Stimulated activated CD4-positive, alpha-beta T cell treated with anti-CD3 and anti-CD28 coated beads, TNF-alpha, amount 100 ng/mL, for 24 hours (primary cell): ENCODE measurements around the gene NACC2.

Experiments used
- DNase-seq, 3 experiments: peaks; one replicate each; pipeline ENCODE4 v3.0.0-alpha.2; 2020; ENCODE audit warnings: low read depth in 3 of 3

The NACC2 gene

DNA sequence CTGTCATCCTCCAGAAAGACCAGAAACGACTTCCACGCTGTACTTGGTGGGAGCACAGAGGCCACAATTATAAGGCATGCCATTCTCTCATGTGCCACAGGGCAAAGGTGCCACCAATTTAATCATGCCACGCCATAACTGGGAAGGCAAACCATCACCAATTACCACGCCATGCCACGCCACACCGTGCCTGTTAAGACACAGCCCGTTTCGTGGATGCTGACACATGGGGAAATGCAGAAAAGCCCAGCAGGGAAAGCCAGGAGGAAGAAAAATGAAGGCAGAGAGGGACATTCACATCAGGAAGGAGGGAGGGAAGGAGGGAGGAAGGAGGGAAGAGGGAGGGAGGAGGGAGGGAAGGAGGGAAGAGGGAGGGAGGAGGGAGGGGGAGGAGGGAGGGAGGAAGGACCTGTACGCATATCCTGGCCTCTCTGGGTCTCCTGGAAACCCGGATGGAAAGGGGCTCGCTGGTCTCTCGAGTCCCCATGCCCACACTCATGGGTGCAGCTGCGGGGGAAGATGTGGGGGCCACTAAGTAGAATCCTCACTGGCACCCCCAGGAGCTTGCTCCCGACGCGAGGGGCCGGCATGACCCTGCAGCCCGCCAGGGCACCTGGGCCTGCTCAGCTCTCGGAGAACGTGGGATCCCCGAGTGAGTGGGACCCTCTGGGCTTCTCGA lies 72.2 kb downstream of the NACC2 start:
- DNase-seq: no peak

DNA sequence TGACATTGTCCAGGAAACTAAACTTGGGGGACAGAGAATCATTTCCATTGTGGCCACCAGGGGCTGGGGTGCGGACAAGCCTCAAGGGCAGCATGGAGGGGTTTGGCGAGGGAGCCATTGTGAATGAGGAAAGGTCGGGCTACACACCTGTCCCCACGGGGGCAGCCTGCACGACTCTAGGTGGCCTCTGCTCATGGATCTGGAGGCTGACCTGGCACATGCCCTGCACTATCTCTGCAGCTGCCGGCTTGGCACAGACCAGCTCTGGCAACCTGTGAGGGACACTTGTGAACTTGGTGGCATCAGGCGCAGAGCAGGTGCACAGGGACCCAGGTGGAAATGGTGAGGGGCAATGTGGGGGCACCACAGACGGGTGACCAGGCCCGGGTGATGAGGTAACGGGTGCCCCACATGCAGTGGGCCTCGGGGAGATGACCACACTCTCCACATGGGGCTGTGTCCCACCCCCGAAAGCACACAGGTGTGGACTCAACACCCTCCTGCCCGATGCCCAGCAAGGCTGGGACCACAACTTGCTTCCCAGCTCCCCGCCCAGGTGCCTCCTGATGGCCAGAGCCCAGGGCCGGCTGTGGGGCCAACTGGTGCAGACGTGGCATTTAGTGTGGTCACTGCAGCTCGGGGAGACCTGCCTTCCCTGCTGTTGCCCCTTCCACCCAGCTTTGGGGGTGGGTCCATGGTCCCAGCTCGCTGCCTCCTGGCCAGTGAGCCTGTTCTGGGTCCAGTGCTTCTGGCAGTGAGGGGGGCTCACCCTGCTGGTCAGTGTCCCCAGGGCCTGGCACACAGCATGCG lies 73.0 kb downstream of the NACC2 start:
- no peak for DNase-seq

DNA sequence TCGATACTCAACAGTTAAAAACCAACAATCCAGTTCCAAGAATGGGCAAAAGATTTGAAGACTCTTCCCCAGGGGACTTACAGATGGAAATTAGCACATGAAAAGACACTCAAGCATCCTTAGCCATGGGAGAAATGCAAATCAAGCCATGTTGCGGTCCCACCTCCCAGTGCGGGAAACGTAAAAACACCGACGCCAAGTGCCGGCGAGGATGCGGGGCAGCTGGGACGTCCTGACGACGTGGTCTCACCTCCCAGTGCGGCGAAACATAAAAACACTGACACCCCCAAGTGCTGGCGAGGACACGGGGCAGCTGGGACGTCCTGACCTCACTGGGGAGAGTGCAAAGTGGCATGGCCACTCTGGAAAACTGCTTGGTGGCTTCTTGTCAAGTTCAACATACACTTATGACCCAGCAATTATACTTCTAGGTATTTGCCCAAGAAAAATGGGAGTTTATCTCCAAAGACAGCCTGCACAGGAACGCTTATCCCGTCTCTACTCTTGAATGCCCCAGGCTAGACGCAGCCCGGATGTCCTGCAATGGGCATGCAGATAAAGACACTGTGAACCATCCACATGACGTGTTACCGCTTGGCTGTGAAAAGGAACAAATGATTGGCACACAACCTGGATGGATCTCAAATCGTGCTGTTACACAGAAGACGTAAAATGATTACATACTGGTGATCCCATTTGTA lies 73.8 kb downstream of the NACC2 start:
- no peak for DNase-seq

DNA sequence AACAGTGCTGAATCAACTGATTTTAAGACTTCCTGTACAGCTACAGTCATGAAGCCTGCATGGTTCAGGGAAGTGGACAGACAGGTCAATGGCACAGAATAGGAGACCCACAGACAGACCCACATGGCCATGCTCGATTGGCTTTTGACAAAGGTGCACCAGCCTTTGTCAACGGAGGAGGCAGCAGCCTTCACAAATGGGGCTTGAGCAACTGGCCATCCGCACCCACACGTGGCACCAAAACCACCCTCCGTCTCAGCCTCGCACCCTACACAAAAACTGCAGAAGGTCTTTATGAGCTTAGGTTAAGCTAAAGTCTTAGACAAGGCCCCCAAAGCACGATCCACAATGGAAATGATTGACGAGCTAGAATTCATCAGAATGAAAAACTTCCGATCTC lies 74.4 kb downstream of the NACC2 start:
- no peak for DNase-seq

DNA sequence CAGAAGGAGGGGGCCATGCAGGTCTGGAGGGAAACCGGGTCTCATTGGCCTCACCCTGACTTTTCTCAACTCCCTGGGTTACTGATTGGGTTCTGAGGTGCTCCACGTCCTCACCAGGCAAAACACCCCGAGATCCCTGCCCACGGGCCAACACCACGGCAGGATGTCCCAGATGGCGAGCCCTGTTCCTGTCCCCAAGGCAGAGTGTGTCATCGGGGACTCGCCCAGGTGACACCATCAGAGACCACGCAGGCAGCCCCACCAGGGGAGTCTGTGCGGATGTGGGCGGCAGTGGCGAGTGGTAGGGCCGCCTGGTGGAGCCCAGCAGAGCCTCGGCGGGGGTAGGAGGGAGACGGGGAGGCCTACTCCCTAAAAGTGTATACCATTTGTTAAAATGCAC lies 74.9 kb downstream of the NACC2 start:
- DNase-seq: no peak

DNA sequence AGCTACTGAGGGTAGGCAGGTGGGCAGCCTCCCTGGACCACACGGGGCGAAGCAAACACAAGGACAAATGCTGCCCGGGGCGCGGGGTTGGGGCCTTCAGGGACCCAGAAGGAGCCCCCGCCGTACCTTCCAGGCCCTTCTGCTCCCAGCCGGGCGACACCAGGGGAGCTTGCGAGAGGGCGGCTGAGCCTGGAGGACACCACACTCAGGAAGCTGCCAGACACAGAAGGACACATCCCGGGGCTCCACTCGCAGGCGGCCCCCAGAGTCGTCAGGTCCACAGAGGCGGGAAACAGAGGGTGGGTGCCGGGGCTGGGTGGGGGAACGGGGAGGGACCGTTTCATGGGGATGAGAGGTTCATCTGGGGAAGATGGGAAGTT lies 75.4 kb downstream of the NACC2 start:
- DNase-seq: no peak

DNA sequence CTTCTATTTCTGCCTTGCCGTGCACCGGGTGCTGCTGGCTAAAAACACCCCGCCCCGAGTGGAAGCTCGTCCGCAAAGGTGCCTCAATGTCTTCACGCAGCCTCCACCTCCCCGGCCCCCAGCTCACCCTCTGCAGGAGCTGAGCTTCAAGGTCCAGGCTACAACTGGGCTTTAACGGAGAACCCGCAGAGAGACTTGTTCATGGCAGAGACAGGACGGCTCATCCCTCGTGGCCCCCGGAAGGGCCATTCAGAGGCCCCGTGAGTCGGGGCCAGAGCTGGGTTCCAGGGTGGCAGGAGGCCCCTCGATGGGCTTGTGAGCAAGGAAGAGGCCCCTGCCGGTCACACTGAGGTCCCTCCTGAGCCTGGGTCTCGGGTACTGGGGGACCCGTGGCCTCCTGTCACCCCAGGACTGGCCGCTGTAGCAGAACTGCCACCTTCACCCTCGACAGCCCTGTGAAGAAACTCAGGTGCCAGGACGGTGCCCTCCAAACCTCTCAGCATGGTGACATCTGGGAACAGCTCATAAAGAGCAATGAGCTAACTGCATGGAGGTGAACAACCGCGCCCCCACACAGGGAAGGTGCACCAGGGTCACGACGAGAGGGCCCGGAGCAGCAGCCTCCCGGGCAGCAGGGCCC lies 75.9 kb downstream of the NACC2 start:
- no peak for DNase-seq

DNA sequence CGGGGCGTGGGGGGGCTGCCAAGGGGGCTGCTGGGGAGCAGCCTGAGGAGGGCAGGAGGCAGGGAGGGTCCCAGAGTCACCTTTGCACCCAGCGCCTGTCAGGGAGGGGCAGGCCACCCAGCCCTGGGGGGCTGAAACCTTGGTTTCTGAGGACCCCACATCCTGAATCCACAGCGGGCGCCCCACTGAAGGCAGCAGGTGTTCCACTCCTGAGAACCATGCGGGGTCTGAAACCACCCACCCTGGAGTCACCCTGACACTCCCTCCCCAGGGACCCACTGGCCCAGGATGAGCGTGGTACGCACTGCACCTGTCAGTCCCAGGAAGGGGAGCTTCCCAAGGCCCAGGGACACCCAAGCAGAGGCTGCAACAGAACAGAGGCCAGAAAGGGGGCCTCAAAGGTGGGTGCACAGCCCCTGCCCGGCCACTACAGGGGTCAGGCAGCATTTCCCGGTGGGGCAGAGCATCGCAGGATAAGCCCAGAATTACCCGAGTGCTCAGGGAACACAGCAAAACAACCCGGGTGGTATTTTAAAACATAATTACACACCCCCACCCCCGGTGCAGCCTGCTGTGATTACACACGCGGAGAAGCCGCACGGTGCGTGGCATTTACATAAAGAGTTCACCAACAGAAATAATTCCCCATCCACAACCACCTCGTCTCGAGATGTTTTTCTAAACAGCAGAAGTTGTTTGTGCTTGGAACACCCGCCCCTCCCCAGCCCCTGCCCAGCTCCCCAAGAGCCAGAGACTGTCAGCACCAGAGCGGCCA lies 76.6 kb downstream of the NACC2 start:
- DNase-seq: no peak

DNA sequence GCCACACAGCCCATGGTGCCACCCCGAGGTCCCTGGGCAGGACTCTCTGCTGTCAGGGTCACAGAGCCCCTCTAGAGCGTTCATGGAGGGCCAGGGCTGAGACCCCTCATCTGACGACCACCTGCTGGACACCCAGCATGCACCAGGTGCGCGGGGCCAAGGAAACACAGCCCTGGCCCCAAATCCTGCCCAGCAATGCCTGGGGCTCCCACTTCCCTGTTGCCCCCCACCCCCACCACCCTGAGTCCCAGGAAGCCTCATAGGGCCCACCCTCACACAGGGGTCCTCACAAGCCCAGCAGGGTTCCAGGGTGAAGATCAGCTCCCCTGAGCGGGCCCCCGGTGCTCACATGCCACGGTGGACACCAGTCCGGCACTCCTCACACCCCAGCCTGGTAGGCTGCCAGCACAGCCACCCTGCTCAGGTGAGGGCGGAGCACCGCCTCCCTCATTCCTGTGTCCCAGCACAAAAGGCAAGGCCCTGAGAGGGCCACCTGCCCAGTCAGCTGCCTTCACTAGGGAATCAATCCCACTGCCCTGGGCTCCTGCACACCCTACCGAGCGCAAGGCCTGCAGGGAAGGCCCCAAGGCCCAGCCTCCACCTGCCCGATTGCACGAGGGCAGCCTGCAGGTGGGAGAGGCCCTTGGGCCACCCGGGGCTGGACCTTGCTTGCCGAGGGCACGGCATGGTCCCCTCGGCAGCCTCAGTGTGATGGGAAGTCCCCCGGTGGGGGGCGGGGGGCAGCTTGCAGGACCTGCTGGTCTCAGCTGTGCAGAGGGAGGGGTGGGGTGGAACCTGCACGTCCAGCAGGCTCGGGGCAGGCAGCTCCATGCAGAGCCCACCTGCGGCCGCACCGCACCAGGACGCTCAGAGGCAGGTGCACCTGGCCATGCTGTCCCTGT lies 77.5 kb downstream of the NACC2 start:
- no peak for DNase-seq

DNA sequence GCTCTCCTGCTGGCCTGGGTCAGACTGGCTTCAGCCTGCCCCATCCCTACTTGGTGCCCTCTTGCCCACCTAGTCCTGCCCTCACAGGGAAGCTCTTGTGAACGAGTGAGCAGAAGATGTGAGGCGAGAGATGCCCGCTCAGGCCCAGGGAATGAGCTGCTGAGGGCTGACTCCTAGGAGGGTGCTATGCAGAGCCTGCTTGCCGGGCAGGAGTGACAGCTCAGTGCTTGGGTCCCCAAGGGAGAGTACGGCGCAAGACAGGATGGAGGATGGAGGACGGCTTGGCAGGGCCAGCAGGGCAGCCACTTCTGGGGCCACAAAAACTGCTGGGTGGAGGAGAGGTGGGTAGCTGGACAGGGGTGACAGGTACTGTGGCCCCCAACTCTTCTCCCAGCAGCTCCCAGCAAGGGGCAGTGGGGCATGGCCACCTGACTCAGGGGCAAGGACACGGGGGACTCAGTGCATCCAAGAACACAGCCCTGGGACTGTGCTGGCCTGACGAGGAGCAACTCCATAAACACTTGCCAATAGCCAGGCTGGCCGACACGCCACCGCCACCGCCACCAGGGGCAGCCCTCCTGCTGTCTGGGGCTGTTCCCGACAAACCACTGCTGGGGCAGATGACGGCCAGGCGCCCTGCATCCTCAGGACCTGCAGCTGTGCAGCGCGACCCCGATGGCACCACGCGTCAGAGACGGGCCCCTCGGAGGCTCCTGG lies 78.4 kb downstream of the NACC2 start:
- DNase-seq: no peak

DNA sequence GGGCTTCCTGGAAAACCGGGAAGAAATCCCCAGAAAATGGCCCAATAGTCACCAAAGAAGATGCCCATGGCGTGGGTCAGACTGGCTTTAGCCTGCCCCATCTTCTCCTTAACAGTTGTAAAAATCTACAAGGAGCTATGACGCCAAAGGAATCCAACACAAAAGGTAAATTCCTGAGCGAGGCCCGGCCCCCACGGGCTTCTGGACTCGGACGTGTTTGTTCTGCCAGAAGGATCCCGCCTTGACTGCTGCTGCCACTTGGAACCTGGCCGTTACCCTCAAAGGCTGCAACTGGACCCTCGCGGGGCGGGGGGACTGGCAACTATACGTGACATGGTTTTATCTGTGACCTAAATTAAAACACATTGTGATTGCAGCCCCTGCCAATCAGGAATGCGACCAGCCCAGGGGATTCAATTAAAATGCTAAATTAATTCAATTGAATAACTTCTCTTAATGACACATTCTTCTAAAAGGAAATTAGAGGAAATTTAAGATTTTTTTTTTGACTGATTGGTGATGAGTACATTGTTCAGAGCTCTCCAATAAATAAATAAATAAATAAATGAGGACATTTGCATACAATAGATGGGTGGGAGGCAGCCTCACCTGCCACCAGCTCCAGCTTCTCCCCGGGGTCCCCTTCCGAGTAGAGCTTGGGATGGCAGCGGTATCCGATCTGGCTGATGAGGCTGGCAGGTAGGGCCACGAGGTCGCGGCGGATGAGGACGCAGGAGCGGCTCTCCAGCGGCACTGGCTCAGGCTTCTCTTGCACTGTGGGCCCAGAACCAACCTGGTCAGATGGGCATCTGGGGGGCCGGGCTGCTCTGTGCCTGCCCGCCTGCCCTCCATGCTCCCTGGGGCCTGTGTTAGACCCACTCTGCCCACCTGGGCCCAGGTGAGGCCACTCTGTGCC lies 79.2 kb downstream of the NACC2 start:
- no peak for DNase-seq

DNA sequence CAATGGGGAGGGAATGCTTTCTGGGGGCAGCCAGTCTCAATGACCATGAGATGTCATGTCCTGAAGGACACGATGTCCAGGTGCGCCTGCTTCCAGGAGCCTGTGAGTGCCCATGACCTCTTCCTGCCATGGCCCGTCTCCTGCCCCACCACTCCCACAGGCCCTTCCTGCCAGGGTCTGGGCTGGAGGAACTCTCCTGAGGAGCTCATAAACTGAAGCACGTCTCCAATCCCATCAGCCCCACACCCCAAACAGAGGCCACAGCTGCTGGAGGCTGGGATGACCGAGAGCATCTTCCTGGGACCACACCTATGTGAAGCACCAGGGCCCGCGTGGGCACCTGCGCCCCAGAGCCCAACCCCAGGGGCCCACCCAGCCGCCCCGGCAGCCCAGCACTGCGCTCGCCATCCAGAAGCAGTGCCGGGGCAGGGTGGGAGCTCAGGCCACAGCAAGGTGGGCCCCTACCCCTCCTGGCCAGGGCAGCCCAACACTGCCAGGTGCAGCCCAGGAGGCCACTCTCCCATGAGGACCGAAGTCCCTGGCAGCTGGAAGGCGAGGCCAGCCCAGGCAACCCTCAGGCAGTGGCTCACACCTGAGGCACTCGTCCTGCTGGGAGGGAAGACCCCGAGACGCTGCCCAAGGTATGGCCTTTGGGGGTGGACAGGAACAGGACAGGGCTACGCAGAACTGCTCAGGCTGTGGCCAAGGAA lies 80.0 kb downstream of the NACC2 start:
- DNase-seq: no peak

DNA sequence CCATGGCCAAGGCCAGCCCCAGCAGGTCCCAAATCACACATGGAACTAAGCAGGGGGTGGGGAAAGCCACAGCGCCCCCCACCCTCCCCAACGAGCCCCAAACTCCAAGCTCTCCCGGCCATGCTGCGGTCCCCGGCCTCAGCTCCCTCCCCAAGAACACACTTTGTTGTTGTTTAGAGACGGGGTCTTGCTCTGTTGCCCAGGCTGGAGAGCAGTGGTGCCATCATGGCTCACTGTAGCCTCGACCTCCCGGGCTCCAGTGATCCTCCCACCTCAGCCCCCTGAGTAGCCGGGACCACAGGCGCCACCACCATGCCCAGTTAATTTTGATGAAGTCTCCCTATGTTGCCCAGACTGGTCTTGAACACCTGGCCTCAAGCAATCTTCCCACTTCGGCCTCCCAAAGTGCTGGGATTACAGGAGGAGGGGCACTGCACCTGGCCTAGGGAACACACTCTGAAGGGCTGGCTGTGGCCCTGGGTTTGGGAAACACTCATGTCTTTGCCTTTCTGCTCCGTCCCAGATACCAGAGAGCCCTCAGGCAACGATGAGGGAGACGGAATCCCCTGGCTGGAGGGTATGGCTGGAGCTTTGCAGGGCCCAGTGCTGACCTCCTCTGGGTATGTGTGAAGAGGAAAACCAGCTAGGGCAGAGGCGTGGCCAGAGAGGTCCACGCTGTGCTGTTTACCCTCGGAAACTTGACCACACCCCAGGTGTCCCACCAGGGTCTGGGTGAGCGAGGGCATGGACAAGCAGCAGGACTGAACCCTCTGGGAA lies 80.8 kb downstream of the NACC2 start:
- DNase-seq: no peak

DNA sequence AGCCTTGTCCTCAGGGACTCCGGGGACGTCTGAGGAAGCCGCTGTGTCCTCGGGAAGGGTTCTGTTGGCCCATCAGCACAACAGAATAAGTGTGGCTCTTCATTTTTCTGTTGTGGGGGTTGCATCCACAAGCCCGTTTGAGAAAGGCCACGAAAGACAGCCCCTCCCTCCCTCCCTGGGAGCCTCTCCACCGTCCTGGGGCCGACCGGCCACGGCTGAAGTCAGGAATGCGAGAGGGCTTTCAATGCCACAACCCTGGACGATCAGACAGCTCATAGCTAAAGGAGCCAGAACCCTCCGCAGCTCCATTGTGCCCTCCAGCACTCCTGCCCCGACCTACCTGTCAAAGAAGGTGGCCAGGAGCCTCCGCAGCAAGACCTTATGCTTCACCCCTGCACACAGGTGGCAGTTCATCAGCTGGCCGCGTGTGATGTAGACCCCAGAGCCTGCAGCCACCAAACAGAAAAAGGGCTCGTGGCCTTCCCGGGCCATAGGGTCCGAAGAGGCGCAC lies 81.5 kb downstream of the NACC2 start:
- no peak for DNase-seq

DNA sequence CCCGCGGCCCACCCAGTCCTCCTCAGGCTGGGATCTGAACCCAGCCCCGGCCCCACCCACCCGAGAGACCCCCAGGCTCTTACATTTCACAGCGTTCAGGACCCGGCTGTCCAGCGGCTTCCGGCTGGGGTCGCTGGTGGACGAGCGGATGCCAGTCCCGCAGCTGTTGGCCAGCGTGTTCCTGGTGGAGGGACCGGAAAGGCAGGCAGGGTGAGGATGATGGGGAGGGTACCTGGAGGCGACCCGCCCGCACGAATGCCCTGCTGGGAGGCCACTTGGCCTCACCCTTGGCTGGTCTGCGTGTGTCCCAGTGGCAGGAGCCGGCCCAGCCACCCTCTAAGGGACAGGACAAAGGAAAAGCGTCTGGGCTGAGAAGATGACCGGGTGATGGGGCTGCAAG lies 82.0 kb downstream of the NACC2 start:
- DNase-seq: no peak

DNA sequence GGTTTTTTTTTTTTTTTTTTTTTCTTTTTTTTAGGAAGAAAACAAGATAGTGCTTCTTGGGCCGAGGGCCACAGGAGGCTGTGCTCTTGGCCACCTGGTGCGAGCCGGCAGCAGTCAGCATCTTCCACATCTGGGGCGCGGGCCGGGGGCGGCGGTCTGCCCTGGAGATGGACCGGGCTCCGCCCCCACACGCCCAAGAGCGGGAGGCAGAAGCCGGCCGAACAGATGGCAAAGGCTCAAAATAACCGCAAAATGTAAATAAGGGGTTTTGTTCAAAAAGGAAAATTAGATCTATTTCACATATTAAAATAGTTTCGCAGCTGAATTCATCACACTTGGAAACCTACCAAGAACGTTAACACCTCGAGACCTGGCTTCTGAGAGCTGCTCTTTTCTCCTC lies 82.4 kb downstream of the NACC2 start:
- DNase-seq: no peak
